Smooth muscle cell (in vitro differentiated cells): Measurements from ENCODE around the gene RUBCNL. TPM values are rescaled to one million over a fixed set of nuclear protein-coding genes. Genes with fewer than 3 reads are reported as not detected.

Experiments
- DNase-seq: peaks from one replicate; lab custom pipeline; 2025; ENCODE audit not compliant: unreplicated experiment; lab: John Stamatoyannopoulos, UW
- H2AFZ ChIP-seq: fragments of 200-600 bp; sonication (generic); 2 replicates; pipeline ENCODE4 v1.6.0; 2016; ENCODE audit warnings: antibody characterized with exemption, low read depth, mild to moderate bottlenecking
- H3F3A ChIP-seq: fragments of 200-600 bp; sonication (generic); 2 replicates; pipeline ENCODE4 v1.6.0; 2017; ENCODE audit warnings: antibody characterized with exemption, low read depth
- H3K27ac ChIP-seq: fragments of 200-600 bp; sonication (generic); 2 replicates; pipeline ENCODE4 v1.5.1; 2016; ENCODE audit warnings: low read depth, mild to moderate bottlenecking
- H3K27me3 ChIP-seq: fragments of 200-600 bp; sonication (generic); 2 replicates; pipeline ENCODE4 v1.6.1; 2016; ENCODE audit warnings: low read depth, mild to moderate bottlenecking
- H3K36me3 ChIP-seq: fragments of 200-600 bp; sonication (generic); 2 replicates; pipeline ENCODE4 v1.5.1; 2016; ENCODE audit warnings: low read depth
- H3K4me1 ChIP-seq: fragments of 200-600 bp; sonication (generic); 2 replicates; pipeline ENCODE4 v1.5.1; 2016; ENCODE audit warnings: low read depth
- H3K4me2 ChIP-seq: fragments of 200-600 bp; sonication (generic); 2 replicates; pipeline ENCODE4 v1.6.0; 2016; ENCODE audit warnings: mild to moderate bottlenecking
- H3K4me3 ChIP-seq: fragments of 200-600 bp; sonication (generic); 2 replicates; pipeline ENCODE4 v1.5.1; 2016; ENCODE audit warnings: mild to moderate bottlenecking
- H3K79me2 ChIP-seq: fragments of 200-600 bp; sonication (generic); 2 replicates; pipeline ENCODE4 v1.6.0; 2016; ENCODE audit warnings: low read depth, mild to moderate bottlenecking
- H3K9ac ChIP-seq: fragments of 200-600 bp; sonication (generic); 2 replicates; pipeline ENCODE4 v1.6.0; 2016; ENCODE audit warnings: low read depth
- H3K9me3 ChIP-seq: fragments of 200-600 bp; sonication (generic); replicated peaks from 2 replicates; pipeline ENCODE4 v1.5.1; 2016; ENCODE audit warnings: low read depth
- H4K20me1 ChIP-seq: fragments of 200-600 bp; sonication (generic); 2 replicates; pipeline ENCODE4 v1.6.0; 2016; ENCODE audit warnings: low read depth
- WGBS: methylation state at CpG from one replicate; pipeline ENCODE4 v1.1.7; 2016; ENCODE audit warnings: low lambda C conversion rate; 5-methylcytosine and 5-hydroxymethylcytosine counted together
- polyA plus RNA-seq: library from polyadenylated mRNA; unstranded; fragments of >200 nt; fragmentation: Nextera tagmentation; extraction: Ambion mirVana; gene quantifications from 2 replicates; pipeline ENCODE4 v1.2.1, GENCODE V29; 2016
- total RNA-seq: library from RNA; depleted of rRNA; stranded (reverse); fragments of >200 nt; gene quantifications from 2 replicates; pipeline ENCODE4 v1.2.3, GENCODE V29; 2014
- TF ChIP-seq, protein P1 (sequence below): fragments of 200-600 bp; sonication (generic); IDR thresholded peaks from 2 replicates; pipeline ENCODE4 v1.5.1; 2017; ENCODE audit warnings: borderline replicate concordance, mild to moderate bottlenecking, antibody characterized with exemption; ENCODE audit not compliant: insufficient read depth, poor library complexity, severe bottlenecking

The RUBCNL gene
- total and polyA plus RNA-seq, 2 experiments from 2014 or later, result 0.49 TPM; not detected in 1

DNA sequence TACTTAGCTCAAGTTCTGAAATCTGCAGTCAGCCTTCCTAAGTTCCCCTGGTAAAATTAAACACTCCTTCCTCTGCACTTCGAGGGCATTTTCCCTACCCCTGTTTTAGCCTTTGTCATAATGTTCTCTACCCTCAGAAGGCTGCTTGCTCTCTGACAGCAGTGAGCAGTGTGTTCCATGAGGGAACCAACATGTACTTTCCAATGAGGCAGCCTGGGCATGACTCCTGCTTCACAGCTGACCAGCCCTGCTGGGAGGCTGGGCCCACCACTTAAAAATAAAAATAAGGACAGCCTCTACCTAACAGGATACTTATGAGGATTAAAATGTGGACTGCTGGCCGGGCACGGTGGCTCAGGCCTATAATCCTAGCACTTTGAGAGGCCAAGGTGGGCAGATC is 26.4 kb downstream of the RUBCNL start:
- 95% methylated on average over 3 of the region's 3 CpGs for WGBS
- Histone ChIP-seq H3K27me3 (no peaks in the 10 kb centered on the region), H3K4me1 (no peaks in the 10 kb centered on the region), H3K4me3 (no peak overlapping the region), H2AFZ (no peak overlapping the region), H3K9me3 (no peaks in the 10 kb centered on the region), H3K79me2 (no peaks in the 10 kb centered on the region), H3K4me2 (no peak overlapping the region), H3K27ac (no peak overlapping the region), H4K20me1 (no peaks in the 10 kb centered on the region), H3K9ac (no peak overlapping the region), H3F3A (peaks cover 3% of the 10 kb centered on the region), H3K36me3 (no peaks in the 10 kb centered on the region)
- TF ChIP-seq, protein P1, sequence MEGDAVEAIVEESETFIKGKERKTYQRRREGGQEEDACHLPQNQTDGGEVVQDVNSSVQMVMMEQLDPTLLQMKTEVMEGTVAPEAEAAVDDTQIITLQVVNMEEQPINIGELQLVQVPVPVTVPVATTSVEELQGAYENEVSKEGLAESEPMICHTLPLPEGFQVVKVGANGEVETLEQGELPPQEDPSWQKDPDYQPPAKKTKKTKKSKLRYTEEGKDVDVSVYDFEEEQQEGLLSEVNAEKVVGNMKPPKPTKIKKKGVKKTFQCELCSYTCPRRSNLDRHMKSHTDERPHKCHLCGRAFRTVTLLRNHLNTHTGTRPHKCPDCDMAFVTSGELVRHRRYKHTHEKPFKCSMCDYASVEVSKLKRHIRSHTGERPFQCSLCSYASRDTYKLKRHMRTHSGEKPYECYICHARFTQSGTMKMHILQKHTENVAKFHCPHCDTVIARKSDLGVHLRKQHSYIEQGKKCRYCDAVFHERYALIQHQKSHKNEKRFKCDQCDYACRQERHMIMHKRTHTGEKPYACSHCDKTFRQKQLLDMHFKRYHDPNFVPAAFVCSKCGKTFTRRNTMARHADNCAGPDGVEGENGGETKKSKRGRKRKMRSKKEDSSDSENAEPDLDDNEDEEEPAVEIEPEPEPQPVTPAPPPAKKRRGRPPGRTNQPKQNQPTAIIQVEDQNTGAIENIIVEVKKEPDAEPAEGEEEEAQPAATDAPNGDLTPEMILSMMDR, result no peak
- DNase-seq, result no peak

DNA sequence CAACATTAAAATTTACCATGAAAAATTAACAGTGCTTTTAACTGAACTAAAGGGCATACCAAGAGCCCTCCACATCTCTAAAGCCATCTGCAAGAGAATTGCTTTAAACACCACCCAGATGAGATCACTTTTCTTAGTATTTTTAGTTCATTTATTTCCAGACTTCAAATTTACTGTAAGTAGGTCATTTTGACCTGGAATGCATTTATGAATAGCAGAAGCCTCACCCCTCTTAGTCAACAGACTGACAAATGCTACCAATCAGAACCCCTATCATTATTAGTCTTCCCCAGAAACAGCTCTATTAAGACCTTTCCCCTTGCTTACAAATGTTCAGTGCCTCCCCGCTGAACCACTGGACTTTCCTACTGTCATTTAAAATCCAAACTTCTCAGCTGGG is 27.3 kb downstream of the RUBCNL start:
- H3K79me2 ChIP-seq, result no peaks in the 10 kb centered on the region
- no peaks in the 10 kb centered on the region for H4K20me1 ChIP-seq
- TF ChIP-seq, protein P1, result no peak
- no peak overlapping the region for H3K9ac ChIP-seq
- DNase-seq, result no peak
- H3K4me3 ChIP-seq, result no peak overlapping the region
- peak overlapping the region; percentile 1 for H3K27ac ChIP-seq
- H3K4me2 ChIP-seq, result no peak overlapping the region
- 75% methylated on average over 1 of the region's 1 CpG for WGBS
- no peaks in the 10 kb centered on the region for H3K4me1 ChIP-seq
- no peaks in the 10 kb centered on the region for H3K36me3 ChIP-seq
- peaks cover 9% of the 10 kb centered on the region for H3F3A ChIP-seq
- H3K27me3 ChIP-seq, result no peaks in the 10 kb centered on the region
- no peak overlapping the region for H2AFZ ChIP-seq
- no peaks in the 10 kb centered on the region for H3K9me3 ChIP-seq

DNA sequence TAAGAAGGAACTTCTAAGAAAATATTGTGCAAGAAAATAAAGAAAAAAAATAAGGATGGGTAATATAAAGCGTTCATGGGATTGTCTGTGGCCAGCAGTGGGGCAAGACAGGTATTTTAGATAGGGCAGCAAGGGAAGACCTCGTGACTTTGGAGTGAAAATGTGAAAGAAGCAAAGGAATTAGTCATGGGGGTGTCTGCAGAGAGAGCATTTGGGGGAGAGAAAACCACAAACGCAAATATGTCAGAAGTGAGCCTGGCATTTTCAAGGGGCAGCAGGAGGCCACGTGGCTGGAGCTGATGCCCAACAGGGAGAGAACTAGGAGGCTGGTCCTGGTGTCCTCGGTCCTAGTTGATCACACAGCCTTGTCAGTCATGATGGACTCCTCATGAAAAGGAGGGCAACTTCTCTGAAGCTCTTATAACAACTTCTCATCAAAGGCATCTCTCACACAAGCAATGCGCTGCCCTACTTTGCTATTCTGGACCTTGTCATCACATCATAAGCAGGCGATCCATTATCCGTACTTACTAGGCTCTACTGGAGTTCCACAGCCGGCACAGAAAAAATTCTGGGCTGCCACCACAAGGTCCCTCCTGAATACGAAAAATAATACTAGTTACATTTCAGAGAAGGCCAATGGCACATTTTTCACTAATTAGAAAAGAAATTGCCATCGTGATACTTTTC is 31.0 kb downstream of the RUBCNL start:
- no peaks in the 10 kb centered on the region for H4K20me1 ChIP-seq
- H3K79me2 ChIP-seq, result no peaks in the 10 kb centered on the region
- peak overlapping the region; percentile 47 for H3K9ac ChIP-seq
- 76% methylated on average over 11 of the region's 11 CpGs for WGBS
- H2AFZ ChIP-seq, result no peak overlapping the region
- no peaks in the 10 kb centered on the region for H3K9me3 ChIP-seq
- no peaks in the 10 kb centered on the region for H3K4me1 ChIP-seq
- no peak for DNase-seq
- H3F3A ChIP-seq, result peaks cover 16% of the 10 kb centered on the region
- H3K4me2 ChIP-seq, result peak overlapping the region; percentile 54
- no peak overlapping the region for H3K4me3 ChIP-seq
- no peaks in the 10 kb centered on the region for H3K36me3 ChIP-seq
- peak overlapping the region; percentile 90 for H3K27ac ChIP-seq
- no peaks in the 10 kb centered on the region for H3K27me3 ChIP-seq
- TF ChIP-seq, protein P1, result no peak

DNA sequence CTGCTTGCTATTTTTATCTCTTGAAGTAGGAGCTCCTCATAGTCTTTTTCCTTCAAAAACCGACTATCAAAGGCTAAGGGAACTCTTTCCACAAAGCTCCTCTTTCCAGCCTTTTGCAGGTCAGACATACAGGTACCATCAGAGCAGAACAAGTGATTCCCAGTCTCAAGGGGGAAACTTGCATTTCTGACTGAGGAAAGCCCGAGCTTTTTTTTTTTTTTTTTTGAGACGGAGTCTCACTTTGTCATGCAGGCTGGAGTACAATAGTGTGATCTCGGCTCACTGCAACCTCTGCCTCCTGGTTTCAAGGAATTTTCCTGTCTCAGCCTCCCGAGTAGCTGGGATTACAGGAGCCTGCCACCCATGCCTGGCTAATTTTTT is 32.0 kb downstream of the RUBCNL start:
- Histone ChIP-seq H3K27ac (peak overlapping the region; percentile 90), H2AFZ (peak overlapping the region; percentile 25)

More for the DNA sequence above, 32.0 kb downstream of the RUBCNL start:
- 51% methylated on average over 5 of the region's 5 CpGs for WGBS
- Histone ChIP-seq H3K9ac (peak overlapping the region; percentile 47), H3K79me2 (no peaks in the 10 kb centered on the region), H4K20me1 (no peaks in the 10 kb centered on the region), H3K4me2 (peak overlapping the region; percentile 54), H3K36me3 (no peaks in the 10 kb centered on the region), H3K4me1 (no peaks in the 10 kb centered on the region), H3F3A (peaks cover 16% of the 10 kb centered on the region), H3K27me3 (no peaks in the 10 kb centered on the region), H3K4me3 (no peak overlapping the region), H3K9me3 (no peaks in the 10 kb centered on the region)
- TF ChIP-seq, protein P1, result no peak
- DNase-seq, result no peak
